ENCODE measurements around the gene SNAPIN. TPM values are rescaled to one million over a fixed set of nuclear protein-coding genes. Genes with fewer than 3 reads are reported as not detected.

Gene SNAPIN
- total RNA-seq, 1 experiment from 2014 or later, result 39.1 TPM

DNA sequence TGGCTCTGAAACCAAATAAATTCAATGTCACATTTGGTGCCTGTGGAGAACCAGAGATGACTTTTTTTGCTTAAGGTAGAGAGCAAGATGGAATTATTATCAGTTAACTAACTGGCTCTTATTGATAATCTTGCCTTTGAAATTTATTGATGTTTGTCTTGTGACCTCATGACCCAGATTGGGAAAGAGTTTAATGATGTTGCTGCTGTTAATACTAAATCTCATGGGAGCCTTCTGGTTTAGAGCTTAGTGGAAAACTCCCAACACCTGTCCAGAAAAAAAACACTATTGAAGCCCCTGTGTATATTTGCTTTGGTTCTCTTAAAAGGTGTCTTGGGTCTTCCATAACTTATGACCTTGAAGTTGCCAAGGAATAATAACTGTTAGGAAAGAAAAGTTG is 14.7 kb upstream of the SNAPIN start:
- H4K20me1 ChIP-seq (ENCODE audit: insufficient read depth), result peaks cover 6% of the 10 kb centered on the region; the same call in 1 of the 2 replicates
- ChIA-PET RAD21 (ENCODE audit: low non-redundant PET in 1 of 2, low total read pairs in 2 of 2, uncharacterized antibody in 2 of 2, unreplicated experiment in 2 of 2) (no interaction called here), POLR2A (interaction anchor here (2.9 to 3.0 kb wide), 2 partner anchors 10 to 17 kb away, joined by 8 to 27 read pairs; partner anchors contain the start of genes CHTOP and S100A13), CTCF (interaction anchor here (0.8 to 1.3 kb wide), 2 partner anchors 72 to 111 kb away, joined by 3 to 4 read pairs; no protein-coding TSS in a partner anchor)
- no peak overlapping the region for H3K27ac ChIP-seq (ENCODE audit: low read depth, low read length)
- intact Hi-C loops (cut with micrococcal nuclease), result no loop called here
- no peak for DNase-seq (ENCODE audit: low read depth, low spot score)
- peaks cover 63% of the 10 kb centered on the region for H3K79me2 ChIP-seq (ENCODE audit: insufficient read depth, low read length)
- H3K4me1 ChIP-seq (ENCODE audit: control insufficient read depth in 1 of 2, insufficient read depth in 2 of 2, low read length in 2 of 2), result peaks cover 0 to 4% of the 10 kb centered on the region in 2 experiments; a peak in 1 of 4 replicates
- no peak overlapping the region for H3K4me2 ChIP-seq (ENCODE audit: low read length)
- H3K4me3 ChIP-seq (replicated peaks in 1 of 2; ENCODE audit: low read depth in 1 of 2, low read length in 2 of 2), result no peak overlapping the region
- H3K9me3 ChIP-seq (ENCODE audit: control insufficient read depth in 1 of 2, insufficient read depth in 1 of 2, low read depth in 1 of 2, low read length in 2 of 2), result no peaks in the 10 kb centered on the region
- no peak overlapping the region for H3K9ac ChIP-seq (ENCODE audit: low read length)
- no peaks in the 10 kb centered on the region for H3K9me2 ChIP-seq (ENCODE audit: insufficient read depth)
- peaks cover 70 to 72% of the 10 kb centered on the region in 2 experiments for H3K36me3 ChIP-seq (ENCODE audit: control insufficient read depth in 1 of 2, insufficient read depth in 2 of 2, low read length in 2 of 2)
- ATAC-seq, result no peak
- no peak overlapping the region for H2AFZ ChIP-seq (ENCODE audit: low read depth, low read length, poor library complexity, severe bottlenecking)
- no TSS peak for BruUV-seq (replicated peaks)
- no peak for TF ChIP-seq SIN3A (IDR thresholded peaks at IDR 0.05; ENCODE audit: low read depth)
- no peak for TF ChIP-seq FOSL1 (IDR thresholded peaks at IDR 0.05; ENCODE audit: low read depth)
- TF ChIP-seq SP1 (IDR thresholded peaks at IDR 0.05; ENCODE audit: low read depth), result no peak
- no peak for TF ChIP-seq POLR2AphosphoS5 (IDR thresholded peaks at IDR 0.05; ENCODE audit: low read depth, low read length)
- no peak for TF ChIP-seq MAX (IDR thresholded peaks at IDR 0.05)
- TF ChIP-seq EZH2phosphoT487 (IDR thresholded peaks at IDR 0.05; ENCODE audit: borderline replicate concordance), result no peak
- TF ChIP-seq EZH2 (IDR thresholded peaks at IDR 0.05), result no peak
- no peak for TF ChIP-seq CEBPB (IDR thresholded peaks at IDR 0.05; ENCODE audit: low read depth)
- TF ChIP-seq, protein P1, sequence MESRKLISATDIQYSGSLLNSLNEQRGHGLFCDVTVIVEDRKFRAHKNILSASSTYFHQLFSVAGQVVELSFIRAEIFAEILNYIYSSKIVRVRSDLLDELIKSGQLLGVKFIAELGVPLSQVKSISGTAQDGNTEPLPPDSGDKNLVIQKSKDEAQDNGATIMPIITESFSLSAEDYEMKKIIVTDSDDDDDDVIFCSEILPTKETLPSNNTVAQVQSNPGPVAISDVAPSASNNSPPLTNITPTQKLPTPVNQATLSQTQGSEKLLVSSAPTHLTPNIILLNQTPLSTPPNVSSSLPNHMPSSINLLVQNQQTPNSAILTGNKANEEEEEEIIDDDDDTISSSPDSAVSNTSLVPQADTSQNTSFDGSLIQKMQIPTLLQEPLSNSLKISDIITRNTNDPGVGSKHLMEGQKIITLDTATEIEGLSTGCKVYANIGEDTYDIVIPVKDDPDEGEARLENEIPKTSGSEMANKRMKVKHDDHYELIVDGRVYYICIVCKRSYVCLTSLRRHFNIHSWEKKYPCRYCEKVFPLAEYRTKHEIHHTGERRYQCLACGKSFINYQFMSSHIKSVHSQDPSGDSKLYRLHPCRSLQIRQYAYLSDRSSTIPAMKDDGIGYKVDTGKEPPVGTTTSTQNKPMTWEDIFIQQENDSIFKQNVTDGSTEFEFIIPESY (IDR thresholded peaks at IDR 0.05; ENCODE audit: extremely low read depth, insufficient replicate concordance, low read length), result no peak
- TF ChIP-seq, protein P2, sequence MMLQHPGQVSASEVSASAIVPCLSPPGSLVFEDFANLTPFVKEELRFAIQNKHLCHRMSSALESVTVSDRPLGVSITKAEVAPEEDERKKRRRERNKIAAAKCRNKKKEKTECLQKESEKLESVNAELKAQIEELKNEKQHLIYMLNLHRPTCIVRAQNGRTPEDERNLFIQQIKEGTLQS (IDR thresholded peaks at IDR 0.05), result no peak
- TF ChIP-seq, protein P3, sequence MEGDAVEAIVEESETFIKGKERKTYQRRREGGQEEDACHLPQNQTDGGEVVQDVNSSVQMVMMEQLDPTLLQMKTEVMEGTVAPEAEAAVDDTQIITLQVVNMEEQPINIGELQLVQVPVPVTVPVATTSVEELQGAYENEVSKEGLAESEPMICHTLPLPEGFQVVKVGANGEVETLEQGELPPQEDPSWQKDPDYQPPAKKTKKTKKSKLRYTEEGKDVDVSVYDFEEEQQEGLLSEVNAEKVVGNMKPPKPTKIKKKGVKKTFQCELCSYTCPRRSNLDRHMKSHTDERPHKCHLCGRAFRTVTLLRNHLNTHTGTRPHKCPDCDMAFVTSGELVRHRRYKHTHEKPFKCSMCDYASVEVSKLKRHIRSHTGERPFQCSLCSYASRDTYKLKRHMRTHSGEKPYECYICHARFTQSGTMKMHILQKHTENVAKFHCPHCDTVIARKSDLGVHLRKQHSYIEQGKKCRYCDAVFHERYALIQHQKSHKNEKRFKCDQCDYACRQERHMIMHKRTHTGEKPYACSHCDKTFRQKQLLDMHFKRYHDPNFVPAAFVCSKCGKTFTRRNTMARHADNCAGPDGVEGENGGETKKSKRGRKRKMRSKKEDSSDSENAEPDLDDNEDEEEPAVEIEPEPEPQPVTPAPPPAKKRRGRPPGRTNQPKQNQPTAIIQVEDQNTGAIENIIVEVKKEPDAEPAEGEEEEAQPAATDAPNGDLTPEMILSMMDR (IDR thresholded peaks at IDR 0.05 in 2 of 3, conservative IDR thresholded peaks at IDR 0.05 in 1 of 3; ENCODE audit: borderline replicate concordance in 1 of 3, insufficient read depth in 1 of 3, low read depth in 2 of 3, low read length in 2 of 3), result no peak
- no peak for TF ChIP-seq JUND (IDR thresholded peaks at IDR 0.05)
- TF ChIP-seq EGR1 (IDR thresholded peaks at IDR 0.05; ENCODE audit: low read depth), result no peak
- no peak for TF ChIP-seq ZNF274 (IDR thresholded peaks at IDR 0.05; ENCODE audit: low read depth, low read length)
- TF ChIP-seq ZFX (IDR thresholded peaks at IDR 0.05), result no peak
- TF ChIP-seq CBX3 (IDR thresholded peaks at IDR 0.05; ENCODE audit: low read depth), result no peak
- no peak for TF ChIP-seq SRF (IDR thresholded peaks at IDR 0.05; ENCODE audit: low read depth)
- no peak for TF ChIP-seq RAD21 (IDR thresholded peaks at IDR 0.05; ENCODE audit: low read depth)
- H3K27me3 ChIP-seq (ENCODE audit: insufficient read depth, low read length), result no peaks in the 10 kb centered on the region
